HG03103 (cell line): ENCODE data around the gene RETN.
A peak's percentile ranks its signal among the peaks of the same experiment; 100 is the strongest.

ENCODE experiments used
- ATAC-seq: cut with Tn5 transposase; IDR thresholded peaks from one replicate; pipeline ENCODE4 v1.9.1; 2021; ENCODE audit warnings: low read depth; ENCODE audit not compliant: unreplicated experiment

RETN gene

GRCh38 chr19:7705387-7706187 lies 36.7 kb downstream of the RETN start:
- peak; percentile 46 for ATAC-seq

- ATAC-seq = no peak
Measured at GRCh38 chr19:7706188-7706954, 37.5 kb downstream of the RETN start.

GRCh38 chr19:7706955-7707456 lies 38.2 kb downstream of the RETN start:
- ATAC-seq = no peak

DNA sequence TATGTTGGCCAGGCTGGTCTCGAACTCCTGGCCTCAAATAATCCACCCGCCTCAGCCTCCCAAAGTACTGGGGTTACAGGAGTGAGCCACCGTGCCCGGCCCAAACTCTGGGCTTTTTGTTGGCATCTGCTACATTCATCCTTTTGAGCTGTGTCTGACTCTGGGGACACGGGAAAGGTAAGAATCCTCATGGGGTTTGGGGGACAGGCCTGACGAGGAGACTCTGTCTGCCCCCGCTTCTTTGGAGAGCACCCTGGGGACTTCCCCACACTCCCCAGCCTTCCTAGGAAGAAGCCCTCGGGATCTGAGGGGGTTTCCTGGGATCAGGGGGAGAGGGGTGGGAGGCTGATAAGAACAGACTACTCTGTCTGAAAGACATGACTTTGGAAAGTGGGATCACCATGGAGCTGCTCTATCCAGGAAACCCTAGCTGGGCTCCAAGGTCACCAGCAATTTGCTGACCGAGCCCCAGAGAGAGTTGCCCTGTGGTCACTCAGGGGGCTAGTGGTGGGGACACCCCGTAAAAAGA lies 41.1 kb downstream of the RETN start:
- ATAC-seq = no peak

GRCh38 chr19:7710616-7711015 lies 41.8 kb downstream of the RETN start:
- ATAC-seq = no peak

DNA sequence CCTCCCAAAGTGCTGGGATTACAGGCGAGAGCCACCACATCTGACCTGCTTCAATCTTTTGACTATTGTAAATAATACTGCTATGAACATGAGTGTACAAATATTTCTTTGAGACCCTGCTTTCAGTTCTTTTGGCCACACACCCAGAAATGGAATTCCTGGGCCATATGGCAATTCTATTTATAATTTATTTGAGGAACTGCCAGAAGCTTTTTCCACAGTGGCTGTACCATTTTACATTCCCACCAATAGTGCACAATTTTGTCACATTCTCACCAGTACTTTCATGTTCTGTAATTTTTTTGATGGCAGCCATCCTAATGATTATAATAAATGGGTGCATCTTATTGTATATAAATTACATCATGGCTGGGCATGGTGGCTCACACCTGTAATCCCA lies 46.8 kb downstream of the RETN start:
- no peak for ATAC-seq

DNA sequence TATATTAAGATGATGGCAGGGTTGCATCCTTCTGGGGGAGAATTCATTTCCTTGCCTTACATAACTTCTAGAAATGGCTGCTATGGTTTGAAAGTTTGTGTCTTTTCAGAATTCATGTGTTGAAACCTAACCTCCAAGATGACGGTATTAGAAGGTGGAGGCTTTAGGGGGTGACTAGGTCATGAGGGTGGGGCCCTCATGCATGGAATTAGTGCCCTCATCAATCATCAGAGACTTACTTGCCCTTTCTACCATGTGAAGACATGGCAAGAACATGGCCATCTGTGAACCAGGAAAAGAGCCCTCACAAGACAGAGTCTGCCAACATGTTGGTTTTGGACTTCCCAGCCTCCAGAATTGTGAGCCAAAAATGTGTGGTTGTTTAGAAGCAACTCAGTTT lies 47.9 kb downstream of the RETN start:
- ATAC-seq = no peak

DNA sequence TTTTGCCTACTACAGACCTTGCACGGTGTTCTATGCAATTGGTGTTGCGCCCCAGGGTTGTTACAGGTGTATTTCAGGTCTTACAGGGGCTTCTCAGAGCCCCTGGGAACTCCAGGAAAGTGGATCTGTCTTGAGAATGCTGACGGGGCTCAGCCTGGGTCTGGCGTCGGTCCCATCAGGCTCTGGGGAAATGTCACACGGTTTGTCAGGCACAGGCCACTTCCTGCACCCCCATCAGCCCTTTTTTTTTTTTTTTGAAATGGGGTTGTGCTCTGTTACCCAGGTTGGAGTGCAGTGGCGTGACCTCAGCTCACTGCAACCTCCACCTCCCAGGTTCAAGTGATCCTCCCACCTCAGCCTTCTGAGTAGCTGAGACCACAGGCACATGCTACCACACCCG lies 49.8 kb downstream of the RETN start:
- ATAC-seq = no peak
